Astrocyte (in vitro differentiated cells and primary cell): ENCODE data around the gene ADCY2.

Source experiments
- CTCF ChIP-seq: IDR thresholded peaks from 2 replicates; pipeline ENCODE4 v1.5.1; 2011; ENCODE audit warnings: low read depth, mild to moderate bottlenecking, inconsistent platforms, low read length, moderate library complexity; ENCODE audit not compliant: insufficient read depth
- EZH2 ChIP-seq: IDR thresholded peaks from 2 replicates; pipeline ENCODE4 v1.6.1; 2012; ENCODE audit warnings: mild to moderate bottlenecking, low read length, inconsistent platforms; ENCODE audit not compliant: insufficient read depth

GRCh38 chr5:7759257-7759871, 363.4 kb downstream of the ADCY2 start:
- TF ChIP-seq CTCF: no peak
- TF ChIP-seq EZH2: no peak
